ENCODE measurements around the gene MMP7. TPM values are rescaled to one million over a fixed set of nuclear protein-coding genes. Genes with fewer than 3 reads are reported as not detected.

Gene MMP7
- total RNA-seq, 1 experiment from 2014 or later: not detected

- no peak overlapping the region for H2BK15ac ChIP-seq (ENCODE audit: low read depth, low read length)
- H3K36me3 Mint-ChIP-seq (ENCODE audit: insufficient read depth in 1 of 3, low read depth in 3 of 3): peaks cover 14 to 27% (median 26%) of the 10 kb centered on the region in 3 experiments
- no peak overlapping the region for H2BK12ac ChIP-seq (ENCODE audit: insufficient read length, low read depth, low read length)
- no peak overlapping the region for H3K4me3 Mint-ChIP-seq
- peaks cover 8% of the 10 kb centered on the region for H3K9me3 ChIP-seq (ENCODE audit: control insufficient read depth, low read depth, low read length)
- H4K91ac ChIP-seq (ENCODE audit: insufficient read length, low read depth, low read length): no peak overlapping the region
- H3K27ac ChIP-seq (ENCODE audit: insufficient read length, low read depth, low read length): no peak overlapping the region
- H3K56ac ChIP-seq (ENCODE audit: insufficient read length, low read depth, low read length): no peak overlapping the region
- H4K20me1 ChIP-seq (ENCODE audit: control insufficient read depth, insufficient read depth, insufficient read length): no peaks in the 10 kb centered on the region
- H3K4me1 ChIP-seq (ENCODE audit: insufficient read depth, low read length): no peaks in the 10 kb centered on the region
- no peaks in the 10 kb centered on the region for H3K27me3 ChIP-seq (ENCODE audit: insufficient read depth, low read length)
- no peak overlapping the region for H2BK120ac ChIP-seq (ENCODE audit: low read depth, low read length, poor library complexity, severe bottlenecking)
- no peak overlapping the region for H2BK20ac ChIP-seq (ENCODE audit: low read depth, low read length, poor library complexity, severe bottlenecking)
- H2BK5ac ChIP-seq (ENCODE audit: insufficient read length, low read length): no peak overlapping the region
- H3K4ac ChIP-seq (ENCODE audit: low read depth, low read length): no peak overlapping the region
- WGBS (ENCODE audit: extremely low coverage, insufficient read length, low lambda C conversion rate): no CpG with 5 or more reads among the region's 2 CpGs
- H3K27ac Mint-ChIP-seq: no peak overlapping the region
- no peak overlapping the region for H3K14ac ChIP-seq (ENCODE audit: insufficient read depth, low read length)
- peaks cover 8 to 15% of the 10 kb centered on the region in 2 experiments for H3K4me1 Mint-ChIP-seq
- DNase-seq: no peak
- no peak overlapping the region for H2AK5ac ChIP-seq (ENCODE audit: insufficient read length, low read length)
- no peaks in the 10 kb centered on the region for H3K27me3 Mint-ChIP-seq (ENCODE audit: low read depth)
- H3K9ac ChIP-seq (ENCODE audit: extremely low read depth, insufficient read length, low read length): no peak overlapping the region
- no peaks in the 10 kb centered on the region for H3K23me2 ChIP-seq (ENCODE audit: insufficient read length, low read depth, low read length, poor library complexity, severe bottlenecking)
- H4K8ac ChIP-seq (replicated peaks; ENCODE audit: insufficient read length, low read depth, low read length): no peak overlapping the region
- H3K79me1 ChIP-seq (ENCODE audit: insufficient read depth, low read depth, low read length, poor library complexity, severe bottlenecking): no peaks in the 10 kb centered on the region
- no peak overlapping the region for H4K5ac ChIP-seq (ENCODE audit: insufficient read length, low read depth, low read length)
- H3T11ph ChIP-seq (ENCODE audit: low read length): no peak overlapping the region
- no peak overlapping the region for H3K18ac ChIP-seq (ENCODE audit: insufficient read length, low read depth, low read length)
- H3K79me2 ChIP-seq (ENCODE audit: insufficient read depth, low read length): no peaks in the 10 kb centered on the region
- no peak for TF ChIP-seq CTCF (conservative IDR thresholded peaks at IDR 0.05)
- no peak overlapping the region for H3K23ac ChIP-seq (ENCODE audit: insufficient read length, low read depth, low read length)
- H3K4me2 ChIP-seq (ENCODE audit: insufficient read depth, insufficient read length, low read length): no peak overlapping the region
- H3K9me3 Mint-ChIP-seq: peaks cover 26 to 31% of the 10 kb centered on the region in 2 experiments
- H2AFZ ChIP-seq (ENCODE audit: low read length): no peak overlapping the region
Observed at GRCh38 chr11:102564110-102564509, 33.6 kb upstream of the MMP7 start.
